Erythroblast (primary cell): Measurements from ENCODE around the gene GATAD2B.

Source experiments
- GATA1 ChIP-seq: IDR thresholded peaks from 2 replicates; pipeline ENCODE4 v1.6.1; 2011; ENCODE audit warnings: low read depth, mild to moderate bottlenecking, control low read depth, low read length, moderate library complexity
- POLR2A ChIP-seq: IDR thresholded peaks from 2 replicates; pipeline ENCODE4 v1.6.1; 2011; ENCODE audit warnings: mild to moderate bottlenecking, low read length

DNA sequence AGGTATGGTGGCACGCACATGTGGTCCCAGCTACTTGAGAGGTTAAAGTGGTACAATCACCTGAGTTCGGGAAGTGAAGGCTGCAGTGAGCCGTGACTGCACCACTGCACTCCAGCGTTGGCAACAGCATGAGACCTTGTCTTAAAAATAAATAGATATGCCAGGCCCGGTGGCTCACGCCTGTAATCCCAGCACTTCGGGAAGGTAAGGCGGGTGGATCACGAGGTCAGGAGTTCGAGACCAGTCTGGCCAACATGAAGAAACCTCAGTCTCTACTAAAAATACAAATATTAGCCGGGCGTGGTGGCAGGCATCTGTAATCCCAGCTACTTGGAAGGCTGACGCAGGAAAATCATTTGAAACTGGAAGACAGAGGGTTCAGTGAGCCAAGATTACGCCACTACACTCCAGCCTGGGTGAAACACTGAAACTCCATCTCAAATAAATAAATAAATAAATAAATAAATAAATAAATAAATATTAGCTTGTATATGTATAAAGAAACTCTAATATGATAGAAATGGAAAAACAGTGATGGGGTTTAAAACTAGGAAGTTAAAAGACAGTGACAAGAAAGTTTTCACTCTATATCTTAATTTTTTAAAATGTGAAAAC, 18.8 kb downstream of the GATAD2B start:
- TF ChIP-seq POLR2A (no peak), GATA1 (no peak)
